ENCODE results near the gene DYNLT2.
"Not testable (repeated sequence)": the region's sequence is repeated elsewhere in the genome, so short reads cannot be mapped to it uniquely, and the experiment has no call there.

Gene DYNLT2

DNA sequence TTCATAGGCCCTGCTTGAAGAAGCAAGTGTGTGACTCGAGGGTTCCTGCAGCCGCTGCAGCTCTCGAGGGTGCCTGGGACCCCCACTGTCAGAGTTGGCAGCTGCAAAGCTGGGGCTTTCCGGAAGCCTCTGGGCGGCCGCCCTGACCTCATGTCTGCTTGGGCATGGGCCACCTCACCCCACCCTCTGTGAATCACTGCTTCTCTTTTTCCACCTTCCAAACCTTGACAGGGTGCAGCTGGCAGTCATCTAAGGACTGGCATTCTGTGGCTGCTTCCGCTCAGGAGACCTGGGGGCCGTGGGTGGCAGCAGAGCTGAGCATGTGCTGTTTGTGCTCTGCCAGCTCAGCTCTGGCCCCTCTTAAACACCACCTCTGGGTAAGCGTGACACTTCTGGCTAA lies 32.0 kb upstream of the DYNLT2 start:
- DNase-seq: no peak

DNA sequence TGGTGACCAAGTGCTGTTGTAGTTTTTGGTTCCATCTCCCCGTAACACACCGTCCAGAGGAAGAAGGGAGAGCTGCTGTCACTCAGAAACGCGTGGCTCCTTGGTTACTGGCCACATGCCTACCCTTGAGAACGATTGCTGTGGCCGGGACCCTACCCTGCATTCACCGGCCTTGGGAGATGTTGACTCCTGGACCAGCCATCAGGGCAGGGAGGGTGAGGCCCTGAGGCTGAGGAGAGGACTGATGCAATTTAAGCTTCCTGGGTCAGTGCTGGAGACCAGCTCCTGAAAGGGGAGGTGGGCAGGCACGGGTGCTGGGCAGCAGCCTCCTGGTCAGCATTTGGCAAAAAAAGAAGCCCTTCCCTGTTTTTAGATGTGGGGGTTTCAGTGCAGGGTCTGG lies 31.6 kb upstream of the DYNLT2 start:
- no peak for DNase-seq

GRCh38 chr6:169780571-169781091 lies 29.3 kb upstream of the DYNLT2 start:
- DNase-seq: no peak

- no peak for DNase-seq
These were observed 28.5 kb upstream of the DYNLT2 start for GRCh38 chr6:169779896-169780295.

- no peak for DNase-seq
These were observed 27.9 kb upstream of the DYNLT2 start for GRCh38 chr6:169779092-169779815.

- no peak for DNase-seq
These were observed 27.3 kb upstream of the DYNLT2 start for GRCh38 chr6:169778646-169779045.

GRCh38 chr6:169777896-169778295 lies 26.5 kb upstream of the DYNLT2 start:
- no peak for DNase-seq

DNA sequence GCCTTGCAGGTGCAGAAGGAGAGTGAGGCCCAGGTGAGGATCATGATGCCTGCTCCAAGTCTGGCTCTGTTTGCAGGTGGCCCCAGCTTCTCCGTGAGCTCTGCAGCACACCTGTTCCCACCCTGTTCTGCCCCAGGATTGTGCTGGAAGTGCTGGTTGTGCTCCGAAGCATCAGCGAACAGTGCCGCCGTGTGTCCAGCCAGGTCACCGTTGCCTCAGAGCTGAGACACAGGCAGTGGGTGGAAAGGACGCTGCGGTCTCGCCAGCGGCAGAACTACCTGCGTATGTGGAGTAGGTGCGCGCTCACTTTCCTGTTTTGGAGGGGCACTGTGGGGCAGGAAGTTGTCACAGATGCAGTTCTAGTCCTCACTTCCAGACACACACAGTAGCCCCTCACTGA lies 25.0 kb upstream of the DYNLT2 start:
- no peak for DNase-seq

- no peak for DNase-seq
These were observed 23.9 kb upstream of the DYNLT2 start for GRCh38 chr6:169775321-169775720.

GRCh38 chr6:169774347-169774746 lies 23.0 kb upstream of the DYNLT2 start:
- DNase-seq: no peak

- no peak for DNase-seq
These were observed 15.8 kb upstream of the DYNLT2 start for GRCh38 chr6:169766921-169767736.

GRCh38 chr6:169766232-169766631 lies 14.9 kb upstream of the DYNLT2 start:
- no peak for DNase-seq

DNA sequence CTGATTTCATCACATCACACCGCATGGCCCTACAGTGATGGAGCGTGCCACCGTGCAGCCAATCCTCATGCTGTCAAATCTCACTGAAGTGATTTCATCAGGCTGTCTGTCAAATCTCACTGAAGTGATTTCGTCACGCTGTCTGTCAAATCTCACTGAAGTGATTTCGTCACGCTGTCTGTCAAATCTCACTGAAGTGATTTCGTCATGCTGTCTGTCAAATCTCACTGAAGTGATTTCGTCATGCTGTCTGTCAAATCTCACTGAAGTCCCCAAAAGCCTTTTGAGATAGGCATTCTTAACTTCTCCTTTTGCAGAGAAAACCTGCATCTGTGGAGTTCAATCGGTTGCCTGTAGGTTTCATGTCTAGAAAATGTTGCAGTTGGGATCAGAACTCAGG lies 14.4 kb upstream of the DYNLT2 start:
- not testable (repeated sequence) for DNase-seq

GRCh38 chr6:169763881-169764280 lies 12.5 kb upstream of the DYNLT2 start:
- DNase-seq: no peak

GRCh38 chr6:169763308-169763707 lies 11.9 kb upstream of the DYNLT2 start:
- no peak for DNase-seq

GRCh38 chr6:169755162-169755561 lies 3.8 kb upstream of the DYNLT2 start:
- no peak for DNase-seq

DNA sequence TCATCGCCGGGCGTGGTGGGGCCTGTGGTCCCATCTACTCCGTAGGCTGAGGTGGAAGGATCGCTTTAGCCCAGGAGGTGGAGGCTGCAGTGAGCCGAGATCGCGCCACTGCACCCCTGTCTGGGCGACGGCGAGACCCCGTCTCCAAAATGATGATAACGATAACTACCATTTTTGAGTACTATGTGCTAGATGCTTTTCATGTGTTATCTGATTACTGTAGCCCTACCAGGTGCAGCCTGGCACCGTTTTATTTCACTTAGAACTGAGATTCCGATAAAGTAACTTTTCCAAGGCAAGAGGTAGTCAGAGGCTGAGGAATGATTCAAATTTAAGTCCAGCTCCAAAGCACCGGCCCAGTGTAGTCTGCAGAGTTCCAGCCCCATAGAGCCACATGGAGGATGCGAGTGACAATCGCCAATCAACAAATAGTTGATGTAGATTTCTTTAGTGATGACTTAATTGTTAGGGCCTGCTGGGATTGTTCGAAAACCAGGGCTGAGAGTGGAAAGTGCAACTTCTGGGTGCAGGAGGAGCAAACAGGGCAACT lies 777 bp upstream of the DYNLT2 start:
- DNase-seq: no peak

GRCh38 chr6:169746556-169746955 lies 4.8 kb downstream of the DYNLT2 start:
- DNase-seq: no peak

GRCh38 chr6:169745405-169745804 lies 6.0 kb downstream of the DYNLT2 start:
- DNase-seq: no peak

- no peak for DNase-seq
These were observed 10.0 kb downstream of the DYNLT2 start for GRCh38 chr6:169741344-169741743.

DNA sequence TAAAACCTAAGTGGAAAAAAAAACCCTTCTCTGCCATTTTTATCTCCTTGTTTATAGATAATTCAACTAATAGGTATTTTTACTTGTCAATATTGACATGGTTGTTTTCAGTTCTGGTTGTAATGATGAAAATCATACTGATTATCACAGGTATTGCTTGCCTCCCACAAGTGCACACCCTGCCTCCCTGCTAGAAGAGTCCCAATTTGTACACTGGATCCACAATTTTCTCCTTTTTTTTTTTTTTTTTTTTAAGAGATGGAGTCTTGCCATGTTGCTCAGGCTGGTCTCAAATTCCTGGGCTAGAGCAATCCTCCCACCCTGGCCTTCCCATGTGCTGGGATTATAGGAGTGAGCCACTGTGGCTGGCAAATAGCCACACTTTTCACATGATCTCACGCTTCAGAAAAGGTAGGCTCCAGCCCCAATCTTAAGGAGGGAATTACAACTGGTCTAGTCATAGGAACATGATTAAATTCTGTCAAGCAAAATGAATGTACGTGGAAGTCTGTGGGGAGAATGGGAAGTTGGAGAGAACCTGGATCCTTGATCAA lies 12.3 kb downstream of the DYNLT2 start:
- DNase-seq: no peak

GRCh38 chr6:169738204-169738975 lies 13.0 kb downstream of the DYNLT2 start:
- DNase-seq: no peak

- DNase-seq: no peak
These were observed 21.4 kb downstream of the DYNLT2 start for GRCh38 chr6:169729961-169730360.
